Astrocyte (in vitro differentiated cells and primary cell): ENCODE measurements around the gene RNASE9. TPM values are rescaled to one million over a fixed set of nuclear protein-coding genes. Genes with fewer than 3 reads are reported as not detected.
"Not testable (repeated sequence)": the region's sequence is repeated elsewhere in the genome, so short reads cannot be mapped to it uniquely, and the experiment has no call there.

ENCODE experiments used
- DNase-seq: peaks from one replicate; pipeline ENCODE4 v3.0.0-alpha.2; 2010; ENCODE audit warnings: low read depth
- FAIRE-seq: peaks from 2 replicates; lab custom pipeline; 2011; peaks lifted over from hg19 to GRCh38; lab: Jason Lieb, UNC
- H2AFZ ChIP-seq: 2 replicates; pipeline ENCODE4 v1.6.0; 2012; ENCODE audit warnings: low read depth, low read length, inconsistent platforms
- H3K27ac ChIP-seq: 2 replicates; pipeline ENCODE4 v1.5.1; 2011; ENCODE audit warnings: low read depth, low read length, inconsistent platforms
- H3K27me3 ChIP-seq: 2 replicates; pipeline ENCODE4 v1.6.0; 2011; ENCODE audit warnings: low read length, inconsistent platforms; ENCODE audit not compliant: insufficient read depth
- H3K36me3 ChIP-seq: 2 replicates; pipeline ENCODE4 v1.5.1; 2011; ENCODE audit warnings: low read length, inconsistent platforms; ENCODE audit not compliant: insufficient read depth
- H3K4me1 ChIP-seq: 2 replicates; pipeline ENCODE4 v1.5.1; 2011; ENCODE audit warnings: low read length, inconsistent platforms; ENCODE audit not compliant: insufficient read depth
- H3K4me2 ChIP-seq: 2 replicates; pipeline ENCODE4 v1.6.0; 2012; ENCODE audit warnings: low read length, inconsistent platforms
- H3K4me3 ChIP-seq: 2 replicates; pipeline ENCODE4 v1.5.1; 2011; ENCODE audit warnings: low read depth, mild to moderate bottlenecking, low read length, inconsistent platforms; ENCODE audit not compliant: insufficient read depth
- H3K79me2 ChIP-seq: 2 replicates; pipeline ENCODE4 v1.6.0; 2012; ENCODE audit warnings: mild to moderate bottlenecking, low read length, inconsistent platforms; ENCODE audit not compliant: insufficient read depth
- H3K9ac ChIP-seq: 2 replicates; pipeline ENCODE4 v1.6.0; 2012; ENCODE audit warnings: mild to moderate bottlenecking, low read length, inconsistent platforms
- H3K9me3 ChIP-seq: 2 replicates; pipeline ENCODE4 v1.5.1; 2012; ENCODE audit warnings: low read depth, mild to moderate bottlenecking, low read length, inconsistent platforms; ENCODE audit not compliant: insufficient read depth
- H4K20me1 ChIP-seq: 2 replicates; pipeline ENCODE4 v1.6.0; 2012; ENCODE audit warnings: low read length, inconsistent platforms; ENCODE audit not compliant: insufficient read depth
- H3K27ac Mint-ChIP-seq: one replicate; pipeline ENCODE4 v1.8.0; 2021; ENCODE audit warnings: mild to moderate bottlenecking, mixed read lengths; ENCODE audit not compliant: unreplicated experiment
- H3K27me3 Mint-ChIP-seq: one replicate; pipeline ENCODE4 v1.8.0; 2021; ENCODE audit warnings: low read depth, mixed read lengths; ENCODE audit not compliant: unreplicated experiment
- H3K36me3 Mint-ChIP-seq: one replicate; pipeline ENCODE4 v1.8.0; 2021; ENCODE audit warnings: low read depth, mixed read lengths; ENCODE audit not compliant: unreplicated experiment
- H3K4me1 Mint-ChIP-seq: one replicate; pipeline ENCODE4 v1.8.0; 2021; ENCODE audit warnings: low read depth, mixed read lengths; ENCODE audit not compliant: unreplicated experiment
- H3K4me3 Mint-ChIP-seq: one replicate; pipeline ENCODE4 v1.8.0; 2021; ENCODE audit warnings: mild to moderate bottlenecking, moderate library complexity, mixed read lengths; ENCODE audit not compliant: unreplicated experiment
- H3K9me3 Mint-ChIP-seq: one replicate; pipeline ENCODE4 v1.8.0; 2021; ENCODE audit warnings: mild to moderate bottlenecking, mixed read lengths; ENCODE audit not compliant: unreplicated experiment
- CTCF ChIP-seq: IDR thresholded peaks from 2 replicates; pipeline ENCODE4 v1.5.1; 2011; ENCODE audit warnings: low read depth, mild to moderate bottlenecking, inconsistent platforms, low read length, moderate library complexity; ENCODE audit not compliant: insufficient read depth
- EZH2 ChIP-seq: IDR thresholded peaks from 2 replicates; pipeline ENCODE4 v1.6.1; 2012; ENCODE audit warnings: mild to moderate bottlenecking, low read length, inconsistent platforms; ENCODE audit not compliant: insufficient read depth
- total RNA-seq: library from RNA; stranded (reverse); gene quantifications from 2 replicates; pipeline ENCODE4 v1.2.1, GENCODE V29; 2021

The RNASE9 gene
- total RNA-seq, 1 donor from 2014 or later: not detected

- H3K27ac Mint-ChIP-seq: no peak overlapping the region
- no peaks in the 10 kb centered on the region for H3K9me3 ChIP-seq
- H4K20me1 ChIP-seq: no peaks in the 10 kb centered on the region
- H3K9ac ChIP-seq: no peak overlapping the region
- no peak overlapping the region for H3K4me2 ChIP-seq
- peaks cover 2% of the 10 kb centered on the region for H3K9me3 Mint-ChIP-seq
- peaks cover 31% of the 10 kb centered on the region for H3K4me1 Mint-ChIP-seq
- H3K27me3 Mint-ChIP-seq: no peaks in the 10 kb centered on the region
- H3K27me3 ChIP-seq: no peaks in the 10 kb centered on the region
- TF ChIP-seq EZH2 (no peak), CTCF (no peak)
- H3K27ac ChIP-seq: no peak overlapping the region
- no peaks in the 10 kb centered on the region for H3K79me2 ChIP-seq
- DNase-seq: peak; percentile 4
- no peaks in the 10 kb centered on the region for H3K36me3 ChIP-seq
- H3K4me1 ChIP-seq: no peaks in the 10 kb centered on the region
- H3K4me3 Mint-ChIP-seq: no peak overlapping the region
- no peak overlapping the region for H3K4me3 ChIP-seq
- no peak for FAIRE-seq
- no peaks in the 10 kb centered on the region for H3K36me3 Mint-ChIP-seq
- H2AFZ ChIP-seq: no peak overlapping the region
Measured at GRCh38 chr14:20515846-20516245, 45.0 kb downstream of the RNASE9 start.

GRCh38 chr14:20512177-20512905 is 48.5 kb downstream of the RNASE9 start:
- H3K4me3 ChIP-seq: no peak overlapping the region
- Mint-ChIP-seq H3K36me3 (no peaks in the 10 kb centered on the region), H3K27me3 (no peaks in the 10 kb centered on the region), H3K4me1 (peaks cover 33% of the 10 kb centered on the region), H3K27ac (peak overlapping the region; percentile 48), H3K4me3 (peak overlapping the region; percentile 2), H3K9me3 (peaks cover 2% of the 10 kb centered on the region)
- no peak for TF ChIP-seq CTCF
- no peak for TF ChIP-seq EZH2
- H3K27ac ChIP-seq: no peak overlapping the region
- no peak overlapping the region for H3K4me2 ChIP-seq
- H3K9ac ChIP-seq: no peak overlapping the region
- H3K4me1 ChIP-seq: no peaks in the 10 kb centered on the region
- no peaks in the 10 kb centered on the region for H3K9me3 ChIP-seq
- H3K79me2 ChIP-seq: no peaks in the 10 kb centered on the region
- DNase-seq: no peak
- no peaks in the 10 kb centered on the region for H4K20me1 ChIP-seq
- no peaks in the 10 kb centered on the region for H3K36me3 ChIP-seq
- H2AFZ ChIP-seq: no peak overlapping the region
- no peaks in the 10 kb centered on the region for H3K27me3 ChIP-seq
- no peak for FAIRE-seq

- H3K4me3 Mint-ChIP-seq: no peak overlapping the region
- no peaks in the 10 kb centered on the region for H4K20me1 ChIP-seq
- no peaks in the 10 kb centered on the region for H3K27me3 ChIP-seq
- FAIRE-seq (no peak), DNase-seq (no peak)
- no peak overlapping the region for H2AFZ ChIP-seq
- H3K36me3 Mint-ChIP-seq: no peaks in the 10 kb centered on the region
- TF ChIP-seq CTCF: no peak
- TF ChIP-seq EZH2: no peak
- no peaks in the 10 kb centered on the region for H3K79me2 ChIP-seq
- H3K9me3 ChIP-seq: no peaks in the 10 kb centered on the region
- no peaks in the 10 kb centered on the region for H3K36me3 ChIP-seq
- H3K27me3 Mint-ChIP-seq: no peaks in the 10 kb centered on the region
- no peak overlapping the region for H3K9ac ChIP-seq
- no peak overlapping the region for H3K4me3 ChIP-seq
- H3K27ac Mint-ChIP-seq: no peak overlapping the region
- no peak overlapping the region for H3K4me2 ChIP-seq
- H3K27ac ChIP-seq: no peak overlapping the region
- no peaks in the 10 kb centered on the region for H3K4me1 ChIP-seq
- H3K4me1 Mint-ChIP-seq: peaks cover 28% of the 10 kb centered on the region
- H3K9me3 Mint-ChIP-seq: peaks cover 2% of the 10 kb centered on the region
Measured at GRCh38 chr14:20508367-20508766, 52.5 kb downstream of the RNASE9 start.

- H3K9me3 ChIP-seq, H3K4me1 ChIP-seq, H3K36me3 Mint-ChIP-seq, H3K79me2 ChIP-seq, H2AFZ ChIP-seq, H3K4me3 ChIP-seq, H3K27ac ChIP-seq, H3K36me3 ChIP-seq, H3K4me3 Mint-ChIP-seq, H3K9me3 Mint-ChIP-seq, H3K27ac Mint-ChIP-seq, FAIRE-seq, H4K20me1 ChIP-seq, DNase-seq, H3K9ac ChIP-seq, H3K4me2 ChIP-seq, H3K27me3 Mint-ChIP-seq, H3K27me3 ChIP-seq: not testable (repeated sequence)
- peaks cover 22% of the 10 kb centered on the region for H3K4me1 Mint-ChIP-seq
Measured at GRCh38 chr14:20507537-20507936, 53.3 kb downstream of the RNASE9 start.
